HEK293T (cell line): ENCODE data around the gene MATN4.

Experiments
- CTCF ChIA-PET: fragments of 350-600 bp; formaldehyde crosslinking; extraction: SDS; loops from one replicate; lab custom pipeline; 2021; ENCODE audit warnings: antibody characterized with exemption, inconsistent platforms; lab: Yijun Ruan, JAX
- POLR2A ChIA-PET: fragments of 350-600 bp; formaldehyde crosslinking; extraction: SDS; loops from one replicate; lab custom pipeline; 2020; ENCODE audit warnings: antibody characterized with exemption, inconsistent platforms; lab: Yijun Ruan, JAX
- DNase-seq: peaks from one replicate; pipeline ENCODE4 v3.0.0; 2012; ENCODE audit warnings: mixed read lengths; ENCODE audit errors: extremely low spot score
- ARNT ChIP-seq: fragments of 450-650 bp; IDR thresholded peaks from 2 replicates; pipeline ENCODE4 v1.6.1; 2017; ENCODE audit warnings: mild to moderate bottlenecking
- BHLHE40 ChIP-seq: fragments of 450-650 bp; IDR thresholded peaks from 2 replicates; pipeline ENCODE4 v1.6.1; 2016; ENCODE audit warnings: mild to moderate bottlenecking, moderate library complexity, borderline replicate concordance
- CTBP1 ChIP-seq: fragments of 450-650 bp; IDR thresholded peaks from 2 replicates; pipeline ENCODE4 v1.6.1; 2016; ENCODE audit warnings: borderline replicate concordance
- ELF4 ChIP-seq: fragments of 450-650 bp; IDR thresholded peaks from 2 replicates; pipeline ENCODE4 v1.6.1; 2017; ENCODE audit warnings: antibody characterized with exemption
- FOXA1 ChIP-seq: fragments of 450-650 bp; IDR thresholded peaks from 2 replicates; pipeline ENCODE4 v1.6.1; 2016; ENCODE audit warnings: mild to moderate bottlenecking
- FOXK2 ChIP-seq: fragments of 450-650 bp; IDR thresholded peaks from 2 replicates; pipeline ENCODE4 v1.6.1; 2016; ENCODE audit warnings: mild to moderate bottlenecking
- FOXM1 ChIP-seq: fragments of 450-650 bp; IDR thresholded peaks from 2 replicates; pipeline ENCODE4 v1.6.1; 2017; ENCODE audit warnings: mild to moderate bottlenecking, borderline replicate concordance
- HDGF ChIP-seq: fragments of 450-650 bp; IDR thresholded peaks from 2 replicates; pipeline ENCODE4 v1.6.1; 2017; ENCODE audit warnings: antibody characterized with exemption, borderline replicate concordance
- L3MBTL2 ChIP-seq: fragments of 450-650 bp; conservative IDR thresholded peaks from 2 replicates; pipeline ENCODE4 v1.6.1; 2016; ENCODE audit warnings: mild to moderate bottlenecking
- LEF1 ChIP-seq: fragments of 450-650 bp; IDR thresholded peaks from 2 replicates; pipeline ENCODE4 v1.6.1; 2017; ENCODE audit warnings: mild to moderate bottlenecking, borderline replicate concordance
- NFRKB ChIP-seq: fragments of 450-650 bp; IDR thresholded peaks from 2 replicates; pipeline ENCODE4 v1.6.1; 2016; ENCODE audit warnings: mild to moderate bottlenecking, moderate library complexity
- PKNOX1 ChIP-seq: fragments of 450-650 bp; IDR thresholded peaks from 2 replicates; pipeline ENCODE4 v1.6.1; 2016
- SP1 ChIP-seq: fragments of 450-650 bp; IDR thresholded peaks from 2 replicates; pipeline ENCODE4 v1.6.1; 2017
- SUZ12 ChIP-seq: fragments of 450-650 bp; IDR thresholded peaks from 2 replicates; pipeline ENCODE4 v1.6.1; 2016; ENCODE audit warnings: mild to moderate bottlenecking
- TARDBP ChIP-seq: fragments of 450-650 bp; IDR thresholded peaks from 2 replicates; pipeline ENCODE4 v1.6.1; 2016
- ZNF384 ChIP-seq: fragments of 450-650 bp; IDR thresholded peaks from 2 replicates; pipeline ENCODE4 v1.6.1; 2016

The MATN4 gene

GRCh38 chr20:45344168-45344860, 36.2 kb upstream of the MATN4 start:
- ChIA-PET CTCF (interaction anchor here (0.6 to 1.0 kb wide), 2 partner anchors 25 to 733 kb away, joined by 3 read pairs; no protein-coding TSS in a partner anchor), POLR2A (interaction anchor here (1.0 to 1.4 kb wide), 5 partner anchors 10 to 93 kb away, joined by 3 to 7 read pairs (median 4); partner anchors contain the start of gene SYS1)
- DNase-seq = no peak
- no peak for TF ChIP-seq FOXK2
- no peak for TF ChIP-seq FOXA1
- no peak for TF ChIP-seq FOXM1
- TF ChIP-seq PKNOX1 = no peak
- no peak for TF ChIP-seq SP1
- no peak for TF ChIP-seq TARDBP
- no peak for TF ChIP-seq NFRKB

- DNase-seq = no peak
- POLR2A ChIA-PET = interaction anchor here (1.0 to 1.4 kb wide), 5 partner anchors 9 to 93 kb away, joined by 3 to 7 read pairs (median 4); partner anchors contain the start of gene SYS1
- CTCF ChIA-PET = interaction anchor here (1.0 kb wide), 1 partner anchor 25 kb away, joined by 3 read pairs; no protein-coding TSS in a partner anchor
- no peak for TF ChIP-seq CTBP1
- no peak for TF ChIP-seq NFRKB
- TF ChIP-seq HDGF = no peak
- no peak for TF ChIP-seq BHLHE40
- TF ChIP-seq LEF1 = no peak
- TF ChIP-seq PKNOX1 = no peak
- TF ChIP-seq FOXK2 = no peak
- TF ChIP-seq ELF4 = no peak
- no peak for TF ChIP-seq FOXA1
- no peak for TF ChIP-seq L3MBTL2
- TF ChIP-seq TARDBP = no peak
- TF ChIP-seq SUZ12 = no peak
- no peak for TF ChIP-seq ZNF384
- no peak for TF ChIP-seq FOXM1
- no peak for TF ChIP-seq ARNT
- no peak for TF ChIP-seq SP1
Measured at GRCh38 chr20:45343532-45344167, 35.6 kb upstream of the MATN4 start.

GRCh38 chr20:45342855-45343531, 34.9 kb upstream of the MATN4 start:
- CTCF ChIA-PET = interaction anchor here (1.4 to 1.6 kb wide), 2 partner anchors 20 to 31 kb away, joined by 3 to 5 read pairs; partner anchors contain the start of gene SYS1

GRCh38 chr20:45341939-45342854, 34.1 kb upstream of the MATN4 start:
- peak; percentile 36 for DNase-seq
- TF ChIP-seq FOXM1 (no peak), ZNF384 (no peak), TARDBP (no peak), HDGF (0 out of 2 replicates have a peak, but pooled peaks have one; percentile 49)
- POLR2A ChIA-PET = interaction anchor here (0.9 to 1.1 kb wide), 3 partner anchors 21 to 196 kb away, joined by 3 to 6 read pairs (median 3); partner anchors contain the start of gene SYS1
- CTCF ChIA-PET = interaction anchor here (1.4 to 1.6 kb wide), 2 partner anchors 21 to 32 kb away, joined by 3 to 5 read pairs; partner anchors contain the start of gene SYS1

More at GRCh38 chr20:45342855-45343531, 34.9 kb upstream of the MATN4 start:
- POLR2A ChIA-PET = interaction anchor here (0.9 kb wide), 1 partner anchor 195 kb away, joined by 3 read pairs; no protein-coding TSS in a partner anchor
- DNase-seq = no peak
- TF ChIP-seq FOXK2 = no peak
- TF ChIP-seq ZNF384 = no peak

GRCh38 chr20:45341579-45341938, 33.5 kb upstream of the MATN4 start:
- DNase-seq = no peak
- POLR2A ChIA-PET = interaction anchor here (1.0 to 1.1 kb wide), 2 partner anchors 21 to 65 kb away, joined by 3 to 6 read pairs; partner anchors contain the start of gene SYS1
- CTCF ChIA-PET = interaction anchor here (1.4 to 1.6 kb wide), 2 partner anchors 22 to 32 kb away, joined by 3 to 5 read pairs; partner anchors contain the start of gene SYS1
- no peak for TF ChIP-seq ELF4
- TF ChIP-seq NFRKB = no peak
- TF ChIP-seq L3MBTL2 = no peak
- TF ChIP-seq ARNT = no peak
- no peak for TF ChIP-seq BHLHE40
- no peak for TF ChIP-seq FOXK2
- TF ChIP-seq TARDBP = no peak

GRCh38 chr20:45340951-45341350, 32.9 kb upstream of the MATN4 start:
- ChIA-PET CTCF (no interaction called here), POLR2A (no interaction called here)
- DNase-seq = no peak
- TF ChIP-seq FOXA1 (no peak), SUZ12 (no peak), ZNF384 (no peak), FOXM1 (no peak), L3MBTL2 (no peak), TARDBP (no peak), FOXK2 (no peak), CTBP1 (no peak), PKNOX1 (no peak), LEF1 (no peak)
